Endodermal cell (in vitro differentiated cells): ENCODE results near the gene PTPRN2. TPM values are rescaled to one million over a fixed set of nuclear protein-coding genes. Genes with fewer than 3 reads are reported as not detected.
A peak's percentile ranks its signal among the peaks of the same experiment; 100 is the strongest.

Source experiments
- DNase-seq: peaks from one replicate; pipeline ENCODE4 v3.0.0-alpha.2; 2017
- H3K27ac ChIP-seq: 2 replicates; pipeline ENCODE4 v1.5.1; 2013; ENCODE audit warnings: mild to moderate bottlenecking, low read depth, low read length, moderate library complexity
- H3K27me3 ChIP-seq: 2 replicates; pipeline ENCODE4 v1.6.1; 2013; ENCODE audit warnings: mild to moderate bottlenecking, low read length, moderate library complexity; ENCODE audit not compliant: insufficient read depth, control insufficient read depth, poor library complexity, severe bottlenecking
- H3K36me3 ChIP-seq: 2 replicates; pipeline ENCODE4 v1.7.0; 2013; ENCODE audit warnings: mild to moderate bottlenecking, low read length, moderate library complexity; ENCODE audit not compliant: control insufficient read depth, insufficient read depth
- H3K4me1 ChIP-seq: one replicate; pipeline ENCODE4 v1.7.0; 2013; ENCODE audit warnings: low read length; ENCODE audit not compliant: control insufficient read depth, insufficient read depth
- H3K4me3 ChIP-seq: 2 replicates; pipeline ENCODE4 v1.5.1; 2013; ENCODE audit warnings: mild to moderate bottlenecking, low read length, moderate library complexity
- H3K9ac ChIP-seq: 2 replicates; pipeline ENCODE4 v1.6.1; 2013; ENCODE audit warnings: mild to moderate bottlenecking, low read length, moderate library complexity; ENCODE audit not compliant: poor library complexity, severe bottlenecking; ENCODE audit errors: extremely low read depth
- H3K9me3 ChIP-seq: 2 replicates; pipeline ENCODE4 v1.6.1; 2013; ENCODE audit warnings: mild to moderate bottlenecking, low read length, moderate library complexity; ENCODE audit not compliant: control insufficient read depth
- H3K27ac Mint-ChIP-seq: 2 replicates; pipeline ENCODE4 v1.8.0; 2020; ENCODE audit warnings: mixed read lengths
- H3K27me3 Mint-ChIP-seq: 2 replicates; pipeline ENCODE4 v1.8.0; 2021; ENCODE audit warnings: mild to moderate bottlenecking, mixed read lengths; ENCODE audit not compliant: insufficient read depth
- H3K36me3 Mint-ChIP-seq: 2 replicates; pipeline ENCODE4 v1.8.0; 2020; ENCODE audit warnings: low read depth, mixed read lengths
- H3K4me1 Mint-ChIP-seq: 2 replicates; pipeline ENCODE4 v1.8.0; 2020; ENCODE audit warnings: mixed read lengths
- H3K4me3 Mint-ChIP-seq: 2 replicates; pipeline ENCODE4 v1.8.0; 2020; ENCODE audit warnings: mild to moderate bottlenecking, moderate library complexity, mixed read lengths
- H3K9me3 Mint-ChIP-seq: 2 replicates; pipeline ENCODE4 v1.8.0; 2020; ENCODE audit warnings: mild to moderate bottlenecking, mixed read lengths
- CTCF ChIP-seq: fragments of 200-600 bp; sonication (generic); conservative IDR thresholded peaks from 2 replicates; pipeline ENCODE4 v1.5.0; 2021; ENCODE audit warnings: antibody characterized with exemption, mild to moderate bottlenecking
- WGBS, 2 experiments: methylation state at CpG; one replicate each; pipeline versions ENCODE4 v1.1.5 to v1.1.7; 2013; ENCODE audit warnings: missing lambda C conversion rate in 2 of 2, mixed read lengths in 1 of 2; ENCODE audit not compliant: insufficient coverage in 1 of 2, insufficient read length in 1 of 2; 5-methylcytosine and 5-hydroxymethylcytosine counted together
- total RNA-seq, 2 donors: library from RNA; stranded (reverse); fragmentation: NEBNext Ultra II Directional in 1 of 2; extraction: Animal tissue kit (Norgen Biotek cat#: 25700) in 1 of 2; gene quantifications; 2 replicates in 1 of 2; 3 replicates in 1 of 2; pipeline ENCODE4 v1.2.1, GENCODE V29; 2021

The PTPRN2 gene
- total RNA-seq, 2 donors from 2014 or later = 0.69 to 1.2 TPM

GRCh38 chr7:157961731-157962457 is 625.7 kb downstream of the PTPRN2 start:
- Histone ChIP-seq H3K9me3 (peaks cover 79% of the 10 kb centered on the region), H3K36me3 (no peaks in the 10 kb centered on the region), H3K4me3 (no peak overlapping the region), H3K4me1 (no peaks in the 10 kb centered on the region), H3K9ac (no peak overlapping the region), H3K27ac (no peak overlapping the region), H3K27me3 (no peaks in the 10 kb centered on the region)
- Mint-ChIP-seq H3K4me3 (no peak overlapping the region), H3K4me1 (no peaks in the 10 kb centered on the region), H3K36me3 (no peaks in the 10 kb centered on the region), H3K27ac (no peak overlapping the region), H3K27me3 (peaks cover 3% of the 10 kb centered on the region), H3K9me3 (peaks cover 3% of the 10 kb centered on the region)
- WGBS, 2 experiments = 82 to 84% methylated on average over 19 to 29 of the region's 29 CpGs
- peak; percentile 65 for DNase-seq
- TF ChIP-seq CTCF = no peak

- TF ChIP-seq CTCF = no peak
- Mint-ChIP-seq H3K27me3 (no peaks in the 10 kb centered on the region), H3K4me1 (no peaks in the 10 kb centered on the region), H3K27ac (no peak overlapping the region), H3K9me3 (peaks cover 3% of the 10 kb centered on the region), H3K4me3 (no peak overlapping the region), H3K36me3 (no peaks in the 10 kb centered on the region)
- Histone ChIP-seq H3K9me3 (peaks cover 77% of the 10 kb centered on the region), H3K27me3 (no peaks in the 10 kb centered on the region), H3K4me1 (no peaks in the 10 kb centered on the region), H3K27ac (no peak overlapping the region), H3K4me3 (no peak overlapping the region), H3K36me3 (no peaks in the 10 kb centered on the region), H3K9ac (no peak overlapping the region)
- peak; percentile 53 for DNase-seq
- 65 to 66% methylated on average over 8 to 13 of the region's 13 CpGs for WGBS, 2 experiments
Observed at GRCh38 chr7:157955348-157955999, 632.1 kb downstream of the PTPRN2 start.

- DNase-seq = peak; percentile 22
- H3K27ac ChIP-seq = no peak overlapping the region
- Mint-ChIP-seq H3K4me3 (no peak overlapping the region), H3K4me1 (no peaks in the 10 kb centered on the region), H3K36me3 (no peaks in the 10 kb centered on the region), H3K9me3 (peaks cover 3% of the 10 kb centered on the region), H3K27me3 (no peaks in the 10 kb centered on the region), H3K27ac (no peak overlapping the region)
- H3K9me3 ChIP-seq = peaks cover 80% of the 10 kb centered on the region
- H3K9ac ChIP-seq = no peak overlapping the region
- no peak for TF ChIP-seq CTCF
- H3K4me3 ChIP-seq = no peak overlapping the region
- no peaks in the 10 kb centered on the region for H3K27me3 ChIP-seq
- WGBS, 2 experiments = 63 to 72% methylated on average over 2 to 7 of the region's 7 CpGs
- H3K36me3 ChIP-seq = no peaks in the 10 kb centered on the region
- H3K4me1 ChIP-seq = no peaks in the 10 kb centered on the region
Observed at GRCh38 chr7:157954901-157955300, 632.7 kb downstream of the PTPRN2 start.
